ENCODE results near the gene PCYT2.

- TF ChIP-seq CTCF (conservative IDR thresholded peaks at IDR 0.05) (no peak), ZFX (IDR thresholded peaks at IDR 0.05) (no peak)
Observed at GRCh38 chr17:81877569-81877968, 33.6 kb downstream of the PCYT2 start.
